ENCODE results near the gene THAP2.

The THAP2 gene

DNA sequence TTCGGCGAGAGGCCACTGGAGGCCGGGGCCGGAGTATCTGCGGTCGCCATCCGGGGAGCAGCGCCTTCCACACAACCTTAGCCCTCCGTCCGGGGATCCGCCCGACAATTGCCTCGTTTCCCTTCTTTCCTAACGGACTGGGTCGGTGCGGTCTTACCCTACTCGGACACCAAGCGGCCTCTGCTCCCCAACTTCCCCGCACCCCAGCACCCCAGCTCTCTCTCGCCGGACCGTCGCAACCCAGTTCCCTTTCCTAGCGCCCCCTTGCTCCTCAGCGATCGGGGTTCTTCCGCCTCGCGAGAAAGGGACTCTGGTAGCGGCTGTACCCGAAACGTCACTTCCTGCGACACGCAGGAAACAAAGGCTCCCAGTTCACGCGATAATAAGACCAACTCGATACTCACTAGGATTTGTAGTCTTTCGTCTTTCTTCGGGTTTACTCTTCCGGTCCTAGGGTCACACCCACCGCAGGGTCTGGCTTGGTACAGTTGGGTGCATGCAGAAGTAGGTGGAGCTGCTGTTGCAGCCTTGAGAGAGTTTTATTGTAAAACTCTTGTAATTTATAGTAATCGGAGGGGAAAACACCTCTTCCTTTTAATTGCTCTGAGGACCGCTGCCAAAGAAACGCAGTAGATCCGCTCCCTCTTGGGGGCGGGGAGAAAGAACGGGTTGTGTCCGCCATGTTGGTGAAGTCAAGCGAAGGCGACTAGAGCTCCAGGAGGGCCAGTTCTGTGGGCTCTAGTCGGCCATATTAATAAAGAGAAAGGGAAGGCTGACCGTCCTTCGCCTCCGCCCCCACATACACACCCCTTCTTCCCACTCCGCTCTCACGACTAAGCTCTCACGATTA, at the start of gene THAP2, which contains the start of gene ZFC3H1:
THAP2 (plus strand) TSS at position 741 of the 850 bp plus-strand sequence. CDS start 209 bp downstream, outside the sequence.
ZFC3H1 (minus strand) TSS at position 288 of the 850 bp plus-strand sequence; CDS start at position 50, 238 bp downstream.
- DNase-seq (ENCODE audit: low read depth, low spot score): peak; percentile 98
- H3K27ac ChIP-seq: peak within 1 kb of the TSS; percentile 97

- DNase-seq (ENCODE audit: low read depth, low spot score): no peak
- no peak overlapping the region for H3K27ac ChIP-seq
Observed at GRCh38 chr12:71621938-71622337, 42.2 kb upstream of the THAP2 start.

GRCh38 chr12:71625476-71625875, 38.6 kb upstream of the THAP2 start:
- no peak overlapping the region for H3K27ac ChIP-seq
- no peak for DNase-seq (ENCODE audit: low read depth, low spot score)

- no peak for DNase-seq (ENCODE audit: low read depth, low spot score)
- no peak overlapping the region for H3K27ac ChIP-seq
Observed at GRCh38 chr12:71626098-71626497, 38.0 kb upstream of the THAP2 start.

DNA sequence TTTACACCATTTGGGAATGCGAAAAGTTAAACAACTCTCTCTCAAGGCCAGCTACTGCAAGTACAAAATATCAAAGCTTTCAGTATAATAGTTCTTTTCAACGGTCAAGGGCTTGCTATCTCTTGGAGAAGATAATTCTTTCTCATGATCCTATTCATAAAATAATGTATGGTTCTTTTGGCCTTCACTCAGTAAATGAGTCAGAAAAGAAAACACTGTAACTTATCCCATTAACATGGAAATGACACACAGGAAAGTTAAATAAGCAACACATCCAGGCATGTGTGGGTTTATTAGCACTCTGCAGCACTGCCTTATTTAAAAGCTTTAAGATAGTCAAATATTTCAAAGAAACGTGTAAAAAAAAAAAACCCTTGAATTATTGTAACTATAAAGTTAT, 37.3 kb upstream of the THAP2 start:
- no peak overlapping the region for H3K27ac ChIP-seq
- no peak for DNase-seq (ENCODE audit: low read depth, low spot score)

DNA sequence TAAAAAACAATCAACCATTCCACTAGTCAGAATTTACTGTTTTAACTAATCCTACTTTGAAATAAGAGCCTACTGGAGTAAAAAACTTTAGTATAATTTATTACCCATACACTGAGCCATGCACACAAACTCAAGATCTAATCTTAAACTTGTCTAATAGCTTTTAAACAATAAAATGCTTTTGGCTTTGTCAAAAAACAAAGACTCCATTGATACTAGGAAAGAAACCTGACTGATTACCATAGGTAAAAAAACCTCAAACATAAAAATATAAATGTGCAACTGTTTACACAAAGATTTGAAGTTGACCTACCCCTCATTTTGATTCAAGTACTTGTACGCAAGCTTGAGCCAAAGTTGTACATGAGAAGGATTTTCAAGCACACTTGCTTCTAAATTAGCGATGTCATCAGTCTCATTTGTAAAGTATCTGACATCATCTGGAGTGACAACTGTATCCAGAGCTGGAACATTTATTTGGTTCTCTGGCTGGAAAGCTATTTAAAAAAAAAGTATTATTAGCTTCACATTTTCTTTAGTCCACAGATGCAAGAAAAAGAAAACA, 36.6 kb upstream of the THAP2 start:
- no peak for DNase-seq (ENCODE audit: low read depth, low spot score)
- H3K27ac ChIP-seq: peak overlapping the region; percentile 8

DNA sequence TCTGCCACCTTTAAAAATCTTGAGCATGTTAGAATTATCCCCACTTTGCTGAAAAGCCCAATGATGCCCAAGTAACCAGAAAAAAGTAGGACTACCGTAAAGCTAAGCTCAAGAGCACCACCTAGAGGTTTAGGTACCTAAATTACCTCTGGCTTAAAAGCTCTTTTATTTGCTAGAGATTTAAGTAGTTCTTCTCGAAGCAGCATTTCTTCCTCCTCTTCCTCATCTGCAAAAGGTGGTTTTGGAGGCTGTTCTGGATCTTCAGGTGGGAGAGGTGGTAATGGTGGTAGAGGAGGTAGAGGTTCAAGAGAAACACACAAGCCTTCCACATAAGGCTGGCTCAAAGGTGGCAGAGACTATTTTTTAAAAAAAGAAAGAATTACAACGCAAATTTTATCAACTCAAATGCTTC, 27.4 kb upstream of the THAP2 start:
- DNase-seq (ENCODE audit: low read depth, low spot score): no peak

GRCh38 chr12:71638499-71638898, 25.6 kb upstream of the THAP2 start:
- H3K27ac ChIP-seq: no peak overlapping the region
- DNase-seq (ENCODE audit: low read depth, low spot score): no peak

More for the DNA sequence above, 27.4 kb upstream of the THAP2 start:
- no peak overlapping the region for H3K27ac ChIP-seq

DNA sequence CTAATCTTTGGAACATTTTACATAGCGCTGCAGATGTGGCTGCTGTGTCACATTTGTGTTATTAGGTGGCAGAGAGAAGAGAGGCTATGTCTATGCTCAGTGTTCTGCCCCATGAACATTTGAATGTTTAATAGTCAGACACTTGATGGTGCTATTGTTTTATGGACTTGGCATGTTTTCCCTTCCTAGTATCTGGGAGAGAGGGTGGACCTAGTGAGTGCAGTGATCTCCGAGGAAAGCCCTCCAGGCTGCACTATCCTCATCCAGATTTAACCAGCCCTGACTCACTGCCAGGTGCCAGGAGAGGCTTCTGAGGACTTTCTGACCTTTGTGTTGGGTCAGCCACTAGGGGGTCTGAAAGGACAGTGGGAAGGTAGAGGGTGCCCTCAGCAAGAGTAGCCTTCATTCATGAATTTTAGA, 24.8 kb upstream of the THAP2 start:
- no peak for DNase-seq (ENCODE audit: low read depth, low spot score)
- H3K27ac ChIP-seq: no peak overlapping the region

DNA sequence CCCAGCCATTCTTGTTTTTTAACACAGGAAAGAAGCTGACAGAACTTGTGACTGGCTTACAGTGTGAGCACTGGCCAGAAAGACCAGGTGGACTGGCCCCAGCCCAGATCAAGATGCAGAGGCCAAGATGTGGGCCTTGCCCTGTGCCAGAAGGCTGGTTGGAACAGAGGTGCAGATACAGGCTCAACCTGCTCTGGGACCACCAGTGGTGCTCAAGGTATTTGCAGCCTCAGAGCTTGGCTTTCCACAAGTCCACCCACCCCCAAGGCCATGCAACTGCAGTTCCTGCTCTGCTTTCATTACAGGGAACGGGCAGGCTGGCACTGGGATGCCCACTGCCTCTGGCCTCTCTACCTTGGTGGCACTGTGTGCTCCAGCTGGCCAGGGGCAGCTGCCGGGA, 23.8 kb upstream of the THAP2 start:
- DNase-seq (ENCODE audit: low read depth, low spot score): no peak

GRCh38 chr12:71641390-71641789, 22.7 kb upstream of the THAP2 start:
- no peak overlapping the region for H3K27ac ChIP-seq

More for the DNA sequence above, 23.8 kb upstream of the THAP2 start:
- peak overlapping the region; percentile 3 for H3K27ac ChIP-seq

GRCh38 chr12:71642264-71642663, 21.8 kb upstream of the THAP2 start:
- no peak for DNase-seq (ENCODE audit: low read depth, low spot score)
- no peak overlapping the region for H3K27ac ChIP-seq

More at GRCh38 chr12:71641390-71641789, 22.7 kb upstream of the THAP2 start:
- DNase-seq (ENCODE audit: low read depth, low spot score): no peak

GRCh38 chr12:71645268-71645667, 18.8 kb upstream of the THAP2 start:
- no peak for DNase-seq (ENCODE audit: low read depth, low spot score)
- no peak overlapping the region for H3K27ac ChIP-seq

- H3K27ac ChIP-seq: no peak overlapping the region
- no peak for DNase-seq (ENCODE audit: low read depth, low spot score)
Observed at GRCh38 chr12:71646512-71646911, 17.6 kb upstream of the THAP2 start.

- DNase-seq (ENCODE audit: low read depth, low spot score): no peak
- peak overlapping the region; percentile 14 for H3K27ac ChIP-seq
Observed at GRCh38 chr12:71648537-71648936, 15.6 kb upstream of the THAP2 start.

- H3K27ac ChIP-seq: no peak overlapping the region
- no peak for DNase-seq (ENCODE audit: low read depth, low spot score)
Observed at GRCh38 chr12:71649401-71649800, 14.7 kb upstream of the THAP2 start.

DNA sequence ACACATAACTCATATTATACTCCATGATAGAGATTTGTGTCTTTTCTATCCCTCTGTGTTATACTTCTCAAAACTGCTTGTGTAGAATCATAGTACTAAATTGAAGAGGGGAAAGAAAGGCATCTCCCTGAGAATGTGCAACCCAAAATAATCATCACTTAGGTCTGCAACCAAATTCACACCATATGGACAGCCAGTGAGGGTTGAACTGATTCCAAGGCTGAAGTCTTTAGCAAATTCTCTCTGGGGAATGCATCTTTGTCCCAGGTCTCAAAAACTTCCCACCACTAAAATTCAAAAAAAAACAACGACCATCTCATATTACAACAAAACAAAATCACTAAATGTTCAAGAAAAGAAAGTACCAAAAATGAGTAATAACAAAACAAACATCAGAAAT, 11.4 kb upstream of the THAP2 start:
- H3K27ac ChIP-seq: no peak overlapping the region
- DNase-seq (ENCODE audit: low read depth, low spot score): no peak

- H3K27ac ChIP-seq: no peak overlapping the region
- no peak for DNase-seq (ENCODE audit: low read depth, low spot score)
Observed at GRCh38 chr12:71653137-71653536, 11.0 kb upstream of the THAP2 start.

- no peak overlapping the region for H3K27ac ChIP-seq
- DNase-seq (ENCODE audit: low read depth, low spot score): no peak
Observed at GRCh38 chr12:71654200-71654599, 9.9 kb upstream of the THAP2 start.

- DNase-seq (ENCODE audit: low read depth, low spot score): no peak
- no peak overlapping the region for H3K27ac ChIP-seq
Observed at GRCh38 chr12:71655495-71655894, 8.6 kb upstream of the THAP2 start.

- no peak overlapping the region for H3K27ac ChIP-seq
- DNase-seq (ENCODE audit: low read depth, low spot score): no peak
Observed at GRCh38 chr12:71655907-71656306, 8.2 kb upstream of the THAP2 start.

Data from epithelial cell of prostate (primary cell).